Measurements from ENCODE around the gene EML6. TPM values are rescaled to one million over a fixed set of nuclear protein-coding genes. Genes with fewer than 3 reads are reported as not detected.

Gene EML6
- total RNA-seq, 2 donors from 2014 or later: 3.2 to 6.8 TPM

DNA sequence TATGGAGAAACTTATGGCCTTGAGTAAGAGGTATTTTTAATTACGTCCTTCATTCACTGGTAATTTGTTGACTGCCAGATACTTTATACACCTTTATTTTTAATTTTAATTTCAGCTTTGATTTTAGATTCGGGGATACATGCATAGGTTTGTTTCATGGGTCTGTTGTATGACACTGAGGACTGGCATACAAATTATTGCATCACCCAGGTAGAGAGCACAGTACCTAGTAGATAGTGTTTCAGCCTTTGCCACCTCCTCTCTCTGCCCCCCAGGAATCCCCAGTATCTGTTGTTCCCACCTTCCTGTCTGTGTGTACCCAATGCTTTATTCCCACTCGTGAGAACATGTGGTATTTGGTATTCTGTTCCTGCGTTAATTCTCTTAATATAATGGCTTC, 188.8 kb downstream of the EML6 start:
- ATAC-seq (no peak), DNase-seq (no peak)

DNA sequence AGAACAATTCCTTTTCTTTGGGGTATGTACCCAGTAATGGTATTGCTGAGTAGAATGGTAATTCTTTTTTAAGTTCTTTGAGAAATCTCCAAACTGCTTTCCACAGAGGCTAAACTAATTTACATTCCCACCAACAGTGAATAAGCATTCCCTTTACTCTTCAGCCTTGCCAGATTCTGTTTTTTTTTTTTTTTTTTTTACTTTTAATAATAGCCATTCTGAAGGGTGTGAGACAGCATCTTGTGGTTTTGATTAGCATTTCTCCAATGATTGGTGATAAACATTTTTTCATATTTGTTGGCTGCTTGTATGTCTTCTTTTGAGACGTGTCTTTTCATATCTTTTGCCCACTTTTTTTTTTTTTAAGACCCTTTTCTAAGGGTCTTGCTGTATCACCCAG, 189.4 kb downstream of the EML6 start:
- ATAC-seq (no peak), DNase-seq (no peak)
- intact Hi-C loops (cut with DNase I, micrococcal nuclease): no loop called here

More for the DNA sequence above, 188.8 kb downstream of the EML6 start:
- intact Hi-C loops (cut with DNase I, micrococcal nuclease): no loop called here

DNA sequence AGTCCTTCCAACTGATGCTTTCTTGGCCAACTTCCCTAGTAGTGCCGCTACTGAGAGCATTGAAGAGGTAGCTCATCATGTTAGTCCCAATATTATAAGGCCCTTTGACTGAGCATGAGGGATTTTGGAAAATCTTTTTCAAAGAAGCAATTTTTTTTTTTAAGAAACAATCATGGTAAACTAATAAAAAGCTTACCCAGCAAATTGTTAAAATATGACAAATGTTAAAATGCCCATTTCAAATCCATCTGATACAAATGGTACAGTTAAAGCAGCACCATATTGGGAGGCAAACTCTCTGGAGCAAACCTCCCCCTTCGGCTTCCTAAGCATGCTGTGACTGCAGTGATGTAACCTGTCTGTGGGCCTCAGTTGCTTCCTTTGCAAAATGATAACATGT, 191.2 kb downstream of the EML6 start:
- ATAC-seq (no peak), DNase-seq (no peak)
- intact Hi-C loops (cut with DNase I, micrococcal nuclease): no loop called here

DNA sequence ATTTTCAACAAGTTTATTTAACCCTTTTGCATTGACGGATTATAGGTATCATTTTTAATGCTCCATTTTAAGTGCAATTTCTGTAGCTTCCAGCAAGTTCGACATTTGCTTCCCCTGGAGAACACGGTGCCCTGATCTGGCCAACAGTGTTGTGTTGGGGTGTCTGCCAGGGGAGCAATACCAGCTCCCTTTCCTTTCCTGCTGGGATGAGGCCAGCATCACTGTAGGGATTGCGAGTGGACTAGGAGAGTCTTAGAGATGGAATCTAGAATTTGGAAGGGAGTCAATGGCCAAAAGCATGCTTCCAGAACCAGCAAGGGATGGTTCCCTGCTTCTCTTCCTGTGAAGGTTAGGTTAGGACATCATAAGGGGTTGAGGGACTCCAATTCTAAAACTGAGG, 191.6 kb downstream of the EML6 start:
- DNase-seq: no peak
- intact Hi-C loops (cut with DNase I, micrococcal nuclease): no loop called here
- no peak for ATAC-seq

DNA sequence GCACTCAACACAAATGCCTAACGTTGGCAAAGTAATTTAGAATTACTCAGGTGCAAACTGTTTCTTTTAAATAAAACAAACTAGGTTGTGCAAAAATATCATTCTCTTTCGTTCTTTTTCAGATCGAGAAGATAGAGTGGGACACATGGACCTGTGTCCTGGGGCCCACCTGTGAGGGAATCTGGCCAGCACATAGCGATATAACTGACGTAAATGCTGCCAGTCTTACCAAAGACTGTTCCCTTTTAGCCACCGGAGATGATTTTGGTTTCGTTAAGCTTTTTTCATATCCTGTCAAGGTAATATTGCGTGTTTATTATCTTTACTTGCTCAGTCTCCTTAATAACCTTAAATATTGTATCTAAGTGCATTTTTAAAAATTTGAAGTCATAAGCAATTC, 193.2 kb downstream of the EML6 start:
- intact Hi-C loops (cut with DNase I, micrococcal nuclease): no loop called here
- ATAC-seq: no peak
- DNase-seq: no peak

GRCh38 chr2:54918647-54919280, 195.3 kb downstream of the EML6 start:
- ATAC-seq (no peak), DNase-seq (no peak)
- intact Hi-C loops (cut with DNase I, micrococcal nuclease): no loop called here

DNA sequence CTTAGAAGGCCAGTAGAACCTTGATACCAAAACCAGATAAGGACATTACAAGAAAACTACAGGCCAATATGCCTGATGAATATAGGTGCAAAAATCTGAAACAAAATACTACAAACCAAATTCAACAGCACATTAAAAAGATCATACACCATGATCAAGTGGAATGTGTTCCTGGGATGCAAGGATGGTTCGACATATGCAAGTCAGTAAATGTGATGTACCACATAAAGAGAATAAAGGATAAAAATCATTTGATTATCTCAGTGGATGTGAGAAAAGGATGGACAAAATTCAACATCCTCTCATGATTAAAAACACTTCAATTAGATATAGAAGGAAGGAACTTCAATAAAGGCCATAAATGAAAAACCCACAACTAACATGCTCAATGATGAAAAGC, 197.2 kb downstream of the EML6 start:
- ATAC-seq (no peak), DNase-seq (no peak)
- intact Hi-C loops (cut with DNase I, micrococcal nuclease): no loop called here

GRCh38 chr2:54924121-54924520, 200.7 kb downstream of the EML6 start:
- no peak for ATAC-seq
- no peak for DNase-seq
- intact Hi-C loops (cut with DNase I, micrococcal nuclease): no loop called here

DNA sequence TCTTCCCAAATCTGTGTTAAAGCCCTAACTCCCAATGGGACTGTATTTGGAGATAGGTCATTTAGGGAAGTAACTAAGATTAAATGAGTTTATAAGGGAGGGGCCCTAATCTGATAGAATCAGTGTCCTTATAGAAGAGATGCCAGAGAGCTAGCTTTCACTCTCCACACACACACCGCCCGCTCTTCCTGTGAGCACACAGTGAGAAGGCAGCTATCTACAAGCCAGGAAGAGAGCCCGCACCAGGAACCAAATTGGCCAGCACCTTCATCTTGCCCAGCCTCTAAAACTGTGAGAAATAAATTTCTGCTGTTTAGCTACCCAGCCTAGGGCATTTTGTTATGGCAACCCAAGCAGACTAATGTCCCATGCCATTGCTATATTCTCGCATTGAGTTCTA, 201.6 kb downstream of the EML6 start:
- intact Hi-C loops (cut with DNase I, micrococcal nuclease): no loop called here
- ATAC-seq (no peak), DNase-seq (no peak)

DNA sequence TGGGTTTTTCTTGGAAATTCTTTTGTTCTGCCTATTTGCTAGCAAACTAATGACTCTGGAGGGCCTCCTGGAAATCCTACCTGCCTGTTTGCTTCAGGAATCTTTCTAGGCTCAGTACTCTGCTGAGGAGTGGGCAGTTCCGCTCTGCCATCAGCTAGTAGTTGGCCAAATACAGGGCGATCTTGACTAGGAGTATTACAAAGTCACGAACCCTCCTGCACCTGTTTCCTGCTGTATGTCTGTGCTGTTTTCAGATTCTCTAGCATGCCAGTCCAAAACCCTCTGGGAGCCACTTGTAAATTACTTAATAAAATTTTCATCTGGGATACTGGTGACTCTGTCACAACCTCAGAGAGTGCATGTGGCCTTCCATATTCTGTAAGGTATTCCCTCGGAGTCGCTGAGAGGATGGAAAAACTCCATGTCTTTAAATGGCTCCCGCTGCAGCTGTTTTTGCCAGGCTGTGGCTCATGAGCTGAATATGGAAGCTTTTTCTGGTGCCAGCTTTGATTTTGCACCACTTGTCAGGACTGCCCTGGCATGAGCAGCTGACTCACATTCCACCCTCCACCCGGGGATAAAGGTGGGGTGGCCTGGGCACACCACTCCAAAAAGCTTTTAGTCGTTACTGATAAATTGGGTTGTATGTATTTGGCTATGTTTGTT, 203.8 kb downstream of the EML6 start:
- DNase-seq (no peak), ATAC-seq (no peak)
- intact Hi-C loops (cut with DNase I, micrococcal nuclease): no loop called here

GRCh38 chr2:54927751-54928615, 204.5 kb downstream of the EML6 start:
- ATAC-seq: no peak
- DNase-seq: no peak
- intact Hi-C loops (cut with DNase I, micrococcal nuclease): no loop called here

- intact Hi-C loops (cut with DNase I, micrococcal nuclease): no loop called here
- DNase-seq (no peak), ATAC-seq (no peak)
These were observed 205.3 kb downstream of the EML6 start for GRCh38 chr2:54928719-54929118.

GRCh38 chr2:54931473-54931872, 208.0 kb downstream of the EML6 start:
- ATAC-seq: no peak
- intact Hi-C loops (cut with DNase I, micrococcal nuclease): no loop called here
- DNase-seq: no peak

DNA sequence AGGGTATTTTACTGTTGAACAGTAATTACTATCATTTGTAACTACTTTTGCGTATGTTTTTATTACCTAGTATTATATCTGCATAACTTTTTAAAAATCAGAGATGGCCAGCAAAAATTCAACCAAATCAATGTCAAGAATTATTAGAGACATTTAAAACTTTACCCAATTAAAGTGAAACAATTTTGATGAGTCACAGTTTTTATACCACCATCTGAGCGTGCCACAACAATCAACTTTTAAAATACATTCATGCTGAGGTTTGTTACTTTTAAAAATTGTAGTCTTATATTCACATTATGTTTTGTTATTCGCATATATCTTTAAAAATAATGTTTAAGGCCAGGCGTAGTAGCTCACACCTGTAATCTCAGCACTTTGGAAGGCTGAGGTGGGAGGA, 211.9 kb downstream of the EML6 start:
- intact Hi-C loops (cut with DNase I, micrococcal nuclease): no loop called here
- DNase-seq: no peak
- no peak for ATAC-seq

GRCh38 chr2:54936766-54937165, 213.3 kb downstream of the EML6 start:
- no peak for ATAC-seq
- intact Hi-C loops (cut with DNase I, micrococcal nuclease): no loop called here
- no peak for DNase-seq

- DNase-seq (no peak), ATAC-seq (no peak)
- intact Hi-C loops (cut with DNase I, micrococcal nuclease): no loop called here
These were observed 216.1 kb downstream of the EML6 start for GRCh38 chr2:54939446-54940118.

DNA sequence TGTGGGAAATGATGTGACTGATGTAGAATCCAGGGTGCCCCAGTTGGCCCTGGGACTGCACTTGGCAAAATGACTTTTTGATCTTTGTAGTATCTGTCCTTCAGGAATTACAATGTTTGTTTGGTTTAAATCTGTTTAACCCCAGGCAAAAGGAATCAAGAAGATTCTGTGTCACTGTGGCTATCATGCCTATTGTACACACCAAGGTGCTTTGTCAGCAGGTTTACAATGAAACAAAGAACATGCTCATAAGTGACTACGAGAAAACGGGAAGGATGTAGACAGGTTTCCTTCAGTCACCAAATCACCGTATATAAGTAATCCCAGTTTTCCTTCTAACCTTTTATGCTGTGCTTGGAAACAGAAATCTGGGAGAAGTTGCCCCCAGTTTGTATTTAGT, 217.3 kb downstream of the EML6 start:
- no peak for DNase-seq
- intact Hi-C loops (cut with DNase I, micrococcal nuclease): no loop called here
- ATAC-seq: no peak

GRCh38 chr2:54941248-54941984, 218.0 kb downstream of the EML6 start:
- ATAC-seq: no peak
- intact Hi-C loops (cut with DNase I, micrococcal nuclease): no loop called here
- no peak for DNase-seq

DNA sequence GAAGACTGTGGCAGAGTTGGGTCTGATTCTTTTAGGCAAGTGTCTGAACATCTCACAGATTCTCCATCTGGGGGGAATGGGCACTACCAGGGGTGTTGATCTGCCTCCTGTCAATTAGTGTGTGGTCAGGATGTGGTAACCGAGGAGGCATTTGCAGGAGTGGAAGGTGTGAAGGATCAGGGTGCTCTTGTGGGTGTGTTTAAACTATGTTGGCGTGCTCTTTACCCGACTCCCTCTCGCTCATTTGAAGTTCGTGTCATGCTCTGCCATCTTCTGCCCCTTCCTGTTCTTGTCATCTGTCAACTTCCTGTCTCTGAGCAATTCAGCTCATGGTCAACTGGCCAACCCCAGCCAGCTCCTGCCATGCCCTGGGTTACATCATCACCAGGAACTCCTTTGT, 218.9 kb downstream of the EML6 start:
- ATAC-seq: no peak
- no peak for DNase-seq
- intact Hi-C loops (cut with DNase I, micrococcal nuclease): no loop called here
